Pancreas (tissue), 10 donors: ENCODE measurements around the gene ST3GAL5. TPM values are rescaled to one million over a fixed set of nuclear protein-coding genes. Genes with fewer than 3 reads are reported as not detected.

Source experiments
- ATAC-seq, 4 donors: fragments of 200-7000 bp; cut with Tn5 transposase; one replicate each; pipeline versions ENCODE4 v1.8.0 to v1.9.1; 2020; ENCODE audit warnings: mild to moderate bottlenecking in 4 of 4, moderate library complexity in 4 of 4
- DNase-seq, 6 donors: peaks; one replicate each; pipeline ENCODE4 v3.0.0-alpha.2; 2020
- FAIRE-seq: peaks from 2 replicates; lab custom pipeline; 2012; peaks lifted over from hg19 to GRCh38; lab: Jason Lieb, UNC
- H3K27ac ChIP-seq, 4 donors: fragments of 200-600 bp; sonication (generic); 1 replicate in 3 of 4; 2 replicates in 1 of 4; pipeline versions ENCODE4 v1.5.0 to v1.8.0; 2020
- H3K27me3 ChIP-seq, 4 donors: fragments of 200-600 bp; one replicate each; pipeline ENCODE4 v1.8.0; 2021
- H3K36me3 ChIP-seq, 3 donors: fragments of 200-600 bp; sonication (generic) in 1 of 3; one replicate each; pipeline versions ENCODE4 v1.5.0 to v1.8.0; 2020 to 2021
- H3K4me1 ChIP-seq, 3 donors: fragments of 200-600 bp; one replicate each; pipeline ENCODE4 v1.8.0; 2021
- H3K4me3 ChIP-seq, 4 donors: fragments of 200-600 bp; sonication (generic) in 2 of 4; one replicate each; pipeline versions ENCODE4 v1.5.0 to v1.8.0; 2020 to 2021
- H3K9me3 ChIP-seq, 4 donors: fragments of 200-600 bp; one replicate each; pipeline ENCODE4 v1.8.0; 2021
- CTCF ChIP-seq, 4 donors: fragments of 200-600 bp; sonication (generic) in 3 of 4; IDR thresholded peaks; one replicate each; pipeline versions ENCODE4 v1.5.0 to v1.8.0; 2021; ENCODE audit warnings: antibody characterized with exemption in 4 of 4
- WGBS, 2 donors: extraction: QIAGEN DNeasy Blood & Tissue Kit; methylation state at CpG; one replicate each; pipeline ENCODE4 v1.1.7; 2013; 5-methylcytosine and 5-hydroxymethylcytosine counted together
- intact Hi-C, 3 donors: fragments of 100-400 bp; cut with DNase I; formaldehyde crosslinking; loops; one replicate each; pipeline versions ENCODE4 v1.11.1 to v1.14.2; 2022
- polyA plus RNA-seq, 2 donors: library from polyadenylated mRNA; stranded (reverse); fragments of 200-250 nt; gene quantifications; one replicate each; pipeline ENCODE4 v1.2.3, GENCODE V29; 2013
- total RNA-seq, 6 donors: library from RNA; stranded (reverse); fragmentation: NEBNext Ultra II Directional in 4 of 6; extraction: Animal tissue kit (Norgen Biotek cat#: 25700) in 4 of 6; gene quantifications; one replicate each; pipeline versions ENCODE4 v1.2.1 to v1.2.4, GENCODE V29; 2021 to 2023
- donor health status: healthy with polysubstance abuse.
- donor health status: DM: no; HTN: no; CAD: no; lungs with moderate emphysema.
- donor health status: DM: no; HTN: no; CAD: no.
- donor health status: control.
- donor health status: control.
- donor health status: Bipolar disorder and iron deficiency.
- donor health status: DM: yes; HTN: yes; CAD: no.
- donor health status: DM: no; HTN: no; CAD: no.
- donor health status: DM: no; HTN: no; CAD: no.
- donor health status: DM: yes; HTN: yes; CAD: no.

Gene ST3GAL5
- total and polyA plus RNA-seq, 8 donors = 4.4 to 14.5 (median 6.9) TPM

- Histone ChIP-seq H3K27ac (no peak overlapping the region), H3K4me3 (no peak overlapping the region), H3K36me3 (no peaks in the 10 kb centered on the region), H3K4me1 (peaks cover 8 to 22% (median 12%) of the 10 kb centered on the region in 3 donors), H3K9me3 (no peaks in the 10 kb centered on the region), H3K27me3 (no peaks in the 10 kb centered on the region)
- 88 to 90% methylated on average over 8 of the region's 8 CpGs for WGBS, 2 donors
- DNase-seq (no peak), ATAC-seq (no peak), FAIRE-seq (no peak)
- no peak for TF ChIP-seq CTCF (IDR thresholded peaks at IDR 0.05)
- intact Hi-C loops = no loop called here
These were observed 13.3 kb downstream of the ST3GAL5 start for GRCh38 chr2:85875350-85876050.

- WGBS, 2 donors = 84 to 92% methylated on average over 4 of the region's 4 CpGs
- H3K4me3 ChIP-seq = no peak overlapping the region
- H3K36me3 ChIP-seq = no peaks in the 10 kb centered on the region
- no peaks in the 10 kb centered on the region for H3K9me3 ChIP-seq
- intact Hi-C loops = no loop called here
- TF ChIP-seq CTCF (IDR thresholded peaks at IDR 0.05) = no peak
- H3K27me3 ChIP-seq = no peaks in the 10 kb centered on the region
- FAIRE-seq (no peak), DNase-seq (no peak), ATAC-seq (no peak)
- H3K4me1 ChIP-seq = peaks cover 8 to 22% (median 12%) of the 10 kb centered on the region in 3 donors
- no peak overlapping the region for H3K27ac ChIP-seq
These were observed 15.1 kb downstream of the ST3GAL5 start for GRCh38 chr2:85873679-85874078.

- TF ChIP-seq CTCF (IDR thresholded peaks at IDR 0.05) = no peak
- no peak for DNase-seq
- FAIRE-seq = no peak
- Histone ChIP-seq H3K9me3 (no peaks in the 10 kb centered on the region), H3K27ac (no peak overlapping the region), H3K27me3 (no peaks in the 10 kb centered on the region), H3K4me3 (no peak overlapping the region), H3K36me3 (no peaks in the 10 kb centered on the region), H3K4me1 (peaks cover 5 to 14% (median 8%) of the 10 kb centered on the region in 3 donors)
- intact Hi-C loops = no loop called here
- WGBS, 2 donors = 92 to 94% methylated on average over 16 of the region's 16 CpGs
- no peak for ATAC-seq
These were observed 16.1 kb downstream of the ST3GAL5 start for GRCh38 chr2:85872536-85873161.

- no peaks in the 10 kb centered on the region for H3K9me3 ChIP-seq
- H3K36me3 ChIP-seq = no peaks in the 10 kb centered on the region
- H3K4me1 ChIP-seq = peaks cover 0 to 8% (median 0%) of the 10 kb centered on the region in 3 donors
- H3K4me3 ChIP-seq = no peak overlapping the region
- ATAC-seq (peak; percentile 77 to 88 (median 84)), DNase-seq (peak in 4 of 6 donors; percentile 28 to 47 (median 32)), FAIRE-seq (no peak)
- intact Hi-C loops = no loop called here
- 55 to 61% methylated on average over 6 of the region's 6 CpGs for WGBS, 2 donors
- no peak for TF ChIP-seq CTCF (IDR thresholded peaks at IDR 0.05)
- no peak overlapping the region for H3K27ac ChIP-seq
- H3K27me3 ChIP-seq = no peaks in the 10 kb centered on the region
These were observed 17.2 kb downstream of the ST3GAL5 start for GRCh38 chr2:85871494-85872164.
